TTC549 (cell line): Measurements from ENCODE around the gene KCNQ1.

ENCODE experiments used
- FAIRE-seq: peaks from 2 replicates; lab custom pipeline; 2012; peaks lifted over from hg19 to GRCh38; lab: Jason Lieb, UNC

Gene KCNQ1

DNA sequence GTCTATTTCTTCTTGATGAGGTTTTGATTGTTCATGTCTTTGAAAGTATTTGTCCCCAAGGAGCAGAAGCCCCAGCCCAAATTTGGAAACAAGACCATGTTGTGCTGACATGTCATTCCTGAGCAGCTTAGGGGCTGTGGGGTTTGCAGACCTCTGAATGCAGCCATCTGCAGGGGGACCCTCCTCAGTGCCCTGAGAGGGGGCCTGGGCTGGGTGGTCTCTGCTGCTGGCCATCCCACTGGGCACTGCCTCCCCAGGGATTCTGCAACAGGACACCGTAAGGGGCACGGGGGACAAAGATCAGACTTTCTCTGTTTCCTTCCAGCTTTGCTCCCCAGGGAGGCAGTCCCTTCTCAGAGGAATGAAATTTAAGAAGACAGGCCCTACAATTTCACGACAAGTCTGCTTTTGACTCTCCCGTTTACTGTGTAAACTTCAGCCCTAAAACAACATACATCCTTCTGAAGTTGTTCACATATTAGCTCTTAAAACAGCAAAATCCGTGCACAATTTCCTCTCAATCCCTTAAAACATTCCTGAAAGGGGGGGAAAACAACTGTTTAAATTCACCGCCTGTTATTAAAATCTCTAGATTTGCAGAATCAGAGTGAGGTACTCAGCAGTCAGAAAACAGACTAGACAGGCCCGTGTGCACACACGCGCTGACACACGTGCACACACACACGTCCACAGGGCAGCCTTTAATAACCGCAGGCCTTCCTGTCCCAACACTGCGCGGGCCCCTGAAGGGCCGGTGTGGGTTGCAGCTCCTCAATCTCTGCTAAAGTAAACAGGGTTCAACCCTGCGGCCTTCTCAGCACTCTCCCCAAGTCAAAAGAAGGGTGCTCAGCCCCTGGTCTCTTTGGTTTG, 109.8 kb downstream of the KCNQ1 start:
- no peak for FAIRE-seq

DNA sequence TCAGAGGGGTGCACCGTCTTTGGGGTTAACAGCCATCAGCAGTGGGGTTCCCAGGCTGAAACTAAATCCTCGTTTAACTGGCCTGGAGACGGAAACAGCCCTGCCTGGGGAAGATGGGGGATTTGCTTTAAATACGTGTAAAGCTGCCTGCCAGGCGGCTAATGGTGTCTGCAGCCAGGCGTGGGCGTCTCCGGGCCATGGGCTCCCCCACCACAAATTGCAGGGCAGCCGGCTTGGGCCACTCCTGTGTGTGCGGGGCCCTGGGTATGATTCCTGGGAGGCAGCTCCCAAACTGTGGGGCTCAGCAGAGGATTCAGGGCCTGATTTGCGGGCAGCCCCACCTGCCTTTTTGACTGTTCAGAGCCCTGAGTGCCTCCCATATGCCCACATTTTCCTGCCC, 110.5 kb downstream of the KCNQ1 start:
- FAIRE-seq: no peak

- FAIRE-seq: no peak
Observed at GRCh38 chr11:2555891-2556290, 111.1 kb downstream of the KCNQ1 start.

- FAIRE-seq: no peak
Observed at GRCh38 chr11:2557381-2557780, 112.6 kb downstream of the KCNQ1 start.

DNA sequence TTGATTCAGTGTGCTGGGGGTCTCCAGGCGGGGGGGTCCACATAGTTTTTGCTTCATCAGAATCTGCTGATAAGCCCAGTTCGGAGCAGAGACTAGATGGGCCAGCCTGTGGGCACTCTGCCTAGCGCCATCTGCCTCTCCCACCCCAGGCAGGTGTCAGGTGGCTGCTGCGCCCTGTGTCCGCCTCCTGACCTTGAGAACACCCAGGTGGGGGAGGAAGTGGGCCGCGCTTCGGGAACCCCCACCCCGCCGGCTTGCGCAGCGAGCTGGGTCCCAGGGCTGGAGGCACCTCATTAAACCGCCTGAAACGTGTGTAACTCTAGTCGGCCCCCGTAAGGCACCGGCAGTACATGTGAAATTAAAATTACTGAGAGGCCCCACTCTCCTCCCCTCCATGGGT, 113.6 kb downstream of the KCNQ1 start:
- no peak for FAIRE-seq

- FAIRE-seq: no peak
Observed at GRCh38 chr11:2558861-2559526, 114.2 kb downstream of the KCNQ1 start.

GRCh38 chr11:2559527-2560311, 114.9 kb downstream of the KCNQ1 start:
- no peak for FAIRE-seq

GRCh38 chr11:2561696-2562581, 117.1 kb downstream of the KCNQ1 start:
- FAIRE-seq: no peak

- no peak for FAIRE-seq
Observed at GRCh38 chr11:2562890-2563212, 118.0 kb downstream of the KCNQ1 start.

DNA sequence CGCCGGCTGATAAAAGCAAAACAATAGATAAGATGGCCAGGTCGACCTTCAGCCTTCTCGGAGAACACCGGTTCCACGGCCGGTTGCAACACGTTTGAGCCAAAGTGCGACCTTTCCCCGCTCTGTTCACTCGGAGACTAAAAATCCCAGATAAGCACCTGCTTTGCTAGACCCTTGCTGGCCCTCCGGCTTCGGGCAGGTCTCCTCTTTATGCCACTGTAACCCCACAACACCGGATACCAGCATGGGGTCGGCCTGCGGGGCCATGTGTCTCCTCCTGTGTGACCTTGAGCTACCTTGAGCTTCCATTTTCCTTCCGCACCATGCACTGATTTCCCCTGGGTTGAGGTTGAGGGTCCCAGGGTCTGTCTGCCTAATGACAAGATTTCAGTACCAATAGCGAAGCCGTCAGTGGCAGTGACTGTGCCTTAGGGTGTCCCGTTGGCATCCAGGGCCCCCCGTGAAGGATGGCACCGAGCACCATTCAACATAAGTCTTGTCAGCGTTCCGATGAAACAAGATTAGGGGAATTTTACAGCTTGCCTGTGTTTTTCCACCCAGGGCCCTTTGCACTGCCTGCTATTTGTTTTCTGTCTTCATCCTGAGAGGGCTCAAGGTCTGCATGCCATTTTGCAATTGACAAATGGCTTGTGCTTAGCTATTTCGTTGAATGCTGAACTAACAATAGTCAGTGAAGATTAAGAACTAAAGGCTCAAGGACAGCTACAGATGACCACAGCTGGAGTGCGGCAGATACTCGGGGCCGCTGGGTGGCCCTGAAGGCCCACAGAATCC, 118.6 kb downstream of the KCNQ1 start:
- no peak for FAIRE-seq

DNA sequence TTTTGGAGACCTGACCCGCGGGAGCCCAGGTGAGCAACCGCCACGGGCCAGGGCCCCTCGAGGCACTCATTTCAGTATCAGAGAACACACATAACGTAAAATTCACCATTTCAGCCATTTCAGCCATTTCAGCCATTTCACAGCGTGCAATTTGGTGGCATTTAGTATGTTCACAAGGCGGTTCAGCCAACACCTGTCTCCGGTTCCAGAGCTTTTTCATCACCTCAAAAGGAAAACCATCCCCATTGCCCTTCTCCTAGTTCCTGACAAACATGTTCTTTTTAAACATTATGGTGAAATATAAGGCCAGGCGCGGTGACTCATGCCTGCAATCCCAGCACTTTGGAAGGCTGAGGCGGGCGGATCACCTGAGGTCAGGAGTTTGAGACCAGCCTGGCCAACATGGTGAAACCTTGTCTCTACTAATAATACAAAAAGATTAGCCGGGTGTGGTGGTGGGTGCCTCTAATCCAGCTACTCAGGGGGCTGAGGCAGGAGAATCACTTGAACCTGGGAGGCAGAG, 119.3 kb downstream of the KCNQ1 start:
- FAIRE-seq: no peak

DNA sequence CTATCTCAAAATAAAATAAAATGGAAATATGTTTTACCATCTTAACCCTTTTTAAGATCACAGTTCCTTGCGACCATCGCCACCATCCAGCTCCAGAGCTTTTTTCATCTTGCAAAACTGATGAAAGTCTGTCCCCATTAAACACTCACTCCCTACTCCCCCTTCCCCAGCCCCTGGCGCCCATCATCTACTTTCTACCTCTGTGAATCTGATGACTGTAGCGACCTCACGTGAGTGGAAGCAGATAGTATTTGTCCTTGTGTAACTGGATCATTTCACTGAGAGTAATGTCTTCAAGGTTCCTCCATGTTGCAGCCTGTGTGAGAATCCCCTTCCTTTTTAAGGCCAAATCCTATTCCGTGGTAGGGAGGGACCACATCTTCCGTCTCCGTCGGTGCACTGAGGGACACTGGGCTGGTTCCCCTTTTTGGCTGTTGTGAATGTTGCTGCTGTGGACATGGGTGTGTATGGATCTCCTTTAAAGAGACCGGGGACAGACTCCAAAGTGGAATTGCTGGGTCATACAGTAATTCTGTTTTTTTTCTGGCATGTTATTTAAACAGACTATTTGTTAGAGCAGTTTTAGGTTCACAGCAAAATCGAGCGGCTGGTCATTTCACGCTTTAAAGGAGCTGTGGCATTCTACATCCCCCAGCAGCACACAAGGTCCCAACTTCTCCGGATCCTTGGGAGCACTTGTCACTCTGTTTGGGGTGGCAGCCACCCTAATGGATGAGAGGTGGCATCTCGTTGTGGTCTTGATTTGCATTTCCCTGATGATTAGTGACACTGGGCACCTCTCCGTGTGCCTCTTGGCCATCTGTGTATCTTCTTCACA, 120.0 kb downstream of the KCNQ1 start:
- FAIRE-seq: no peak

- FAIRE-seq: no peak
Observed at GRCh38 chr11:2565447-2566222, 120.8 kb downstream of the KCNQ1 start.

- no peak for FAIRE-seq
Observed at GRCh38 chr11:2566223-2567025, 121.6 kb downstream of the KCNQ1 start.

- FAIRE-seq: no peak
Observed at GRCh38 chr11:2567026-2567671, 122.3 kb downstream of the KCNQ1 start.

DNA sequence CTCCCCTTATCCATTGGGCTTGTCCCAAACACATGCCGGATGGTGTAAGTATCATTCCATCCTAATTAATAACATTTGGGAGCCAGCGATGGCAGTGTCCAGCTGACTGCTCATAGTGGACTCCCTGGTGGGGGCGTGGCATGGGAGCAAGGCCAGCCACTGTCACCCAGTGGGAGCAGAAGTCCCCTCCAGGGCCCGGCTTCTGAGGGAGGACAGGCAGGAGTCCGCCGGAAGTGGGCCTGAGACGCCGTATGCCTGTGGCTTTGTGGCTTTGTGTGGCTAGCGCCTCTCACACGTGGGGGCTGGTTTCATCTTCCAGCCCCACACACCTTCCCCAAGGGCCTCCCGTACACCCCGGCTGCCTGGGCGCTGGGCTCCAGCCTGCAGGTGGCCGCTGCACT, 124.5 kb downstream of the KCNQ1 start:
- FAIRE-seq: no peak

DNA sequence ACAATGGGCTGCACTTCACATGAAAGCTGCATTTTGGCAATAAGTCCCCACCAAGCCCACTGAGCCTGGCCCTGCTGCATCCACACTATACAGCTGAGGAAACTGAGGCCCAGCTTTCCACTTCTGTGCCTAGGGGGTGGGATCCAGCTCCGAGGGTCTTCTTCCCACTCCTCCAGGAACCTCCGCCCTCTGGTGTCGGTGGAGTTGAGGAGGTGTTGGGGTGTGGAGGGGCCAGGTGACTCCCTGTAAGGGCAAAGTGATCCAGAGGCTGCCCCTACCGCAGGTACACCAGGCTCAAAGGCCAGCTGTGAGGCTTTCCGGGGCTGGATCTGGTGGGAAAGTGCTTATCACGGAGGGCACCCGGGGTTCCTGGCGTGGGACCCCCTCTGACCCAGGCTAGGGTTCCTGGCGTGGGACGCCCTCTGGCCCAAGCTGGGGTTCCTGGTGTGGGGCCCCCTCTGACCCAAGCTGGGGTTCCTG, 125.0 kb downstream of the KCNQ1 start:
- FAIRE-seq: no peak
